Endothelial cell of umbilical vein (primary cell): Measurements from ENCODE around the gene MYOD1.

ENCODE experiments used
- CTCF ChIP-seq, 2 donors: IDR thresholded peaks; 1 replicate in 1 of 2; 2 replicates in 1 of 2; pipeline ENCODE4 v1.5.1; 2011; ENCODE audit warnings: low read length in 2 of 2, mild to moderate bottlenecking in 2 of 2, moderate library complexity in 2 of 2, control low read depth in 1 of 2, inconsistent platforms in 1 of 2, low read depth in 1 of 2; ENCODE audit not compliant: insufficient read depth in 1 of 2; ENCODE audit errors: extremely low read depth in 1 of 2
- EZH2 ChIP-seq: IDR thresholded peaks from 2 replicates; pipeline ENCODE4 v1.6.1; 2012; ENCODE audit warnings: borderline replicate concordance, low read depth, mild to moderate bottlenecking, moderate library complexity, low read length, inconsistent platforms; ENCODE audit not compliant: severe bottlenecking
- MYC ChIP-seq: IDR thresholded peaks from one replicate; pipeline ENCODE4 v1.6.1; 2011; ENCODE audit warnings: mild to moderate bottlenecking, low read depth, low read length
- POLR2A ChIP-seq: IDR thresholded peaks from 2 replicates; pipeline ENCODE4 v1.6.1; 2012; ENCODE audit warnings: low read depth, mild to moderate bottlenecking, control low read depth, low read length

DNA sequence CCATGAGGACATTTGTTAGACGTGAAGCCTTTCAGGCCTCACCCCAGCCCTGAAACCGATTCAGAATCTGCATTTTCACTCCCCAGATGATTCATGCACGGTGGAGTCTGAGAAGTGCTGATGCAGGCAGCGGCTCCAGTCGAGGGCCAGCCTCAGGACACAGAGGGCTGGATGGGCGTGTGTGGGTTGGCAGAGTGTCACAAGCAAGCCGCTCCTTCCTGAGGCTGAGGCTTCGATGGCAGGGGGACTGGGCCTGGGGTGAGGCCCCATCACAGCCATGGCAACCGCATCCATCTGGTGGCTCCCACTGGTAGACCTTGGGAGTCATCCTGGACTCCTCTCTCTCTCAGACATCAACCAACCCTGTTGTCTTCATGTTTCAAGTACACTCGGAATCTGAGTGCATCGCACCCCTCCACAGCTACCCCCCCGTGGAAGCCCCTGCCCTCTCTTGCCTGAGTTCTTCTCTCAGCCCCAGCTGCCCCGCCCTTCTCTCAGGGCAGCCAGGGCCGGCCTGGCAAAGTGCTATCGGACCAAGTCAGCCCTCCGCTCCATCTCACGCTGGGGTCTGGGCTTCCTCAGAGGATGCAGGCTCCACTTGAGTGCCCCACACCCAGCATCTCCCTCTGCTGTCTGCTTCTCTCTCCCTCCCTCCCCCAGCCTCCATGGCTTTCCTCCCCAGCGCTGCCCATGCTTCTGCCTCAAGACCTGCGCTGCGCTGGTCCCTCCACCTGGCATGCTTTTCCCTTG, 25.8 kb downstream of the MYOD1 start:
- no peak for TF ChIP-seq CTCF (IDR thresholded peaks at IDR 0.05; ENCODE audit: extremely low read depth in 1 of 2, insufficient read depth in 1 of 2, low read depth in 1 of 2, low read length in 2 of 2)
- TF ChIP-seq MYC: no peak
- TF ChIP-seq EZH2: no peak
- no peak for TF ChIP-seq POLR2A
